BE2C (cell line): ENCODE data around the gene MUC5AC.
"Not testable (repeated sequence)": the region's sequence is repeated elsewhere in the genome, so short reads cannot be mapped to it uniquely, and the experiment has no call there.

Experiments
- DNase-seq: peaks from one replicate; pipeline ENCODE4 v3.0.0-alpha.2; 2020
- H3K27me3 ChIP-seq: fragments of 250-450 bp; sonication (Bioruptor Pico); 2 replicates; pipeline ENCODE4 v1.5.1; 2020; ENCODE audit warnings: mild to moderate bottlenecking
- H3K36me3 ChIP-seq: fragments of 250-450 bp; sonication (Bioruptor Pico); 2 replicates; pipeline ENCODE4 v1.5.1; 2020; ENCODE audit warnings: mild to moderate bottlenecking
- H3K4me1 ChIP-seq: fragments of 250-450 bp; sonication (Bioruptor Pico); 2 replicates; pipeline ENCODE4 v1.5.1; 2020
- H3K4me3 ChIP-seq: 2 replicates; pipeline ENCODE4 v1.5.1; 2011; ENCODE audit warnings: low read depth, low read length
- H3K9me3 ChIP-seq: fragments of 250-450 bp; sonication (Bioruptor Pico); 2 replicates; pipeline ENCODE4 v1.5.1; 2020
- CTCF ChIP-seq: IDR thresholded peaks from 2 replicates; pipeline ENCODE4 v1.5.1; 2012; ENCODE audit warnings: mild to moderate bottlenecking, low read depth, low read length

The MUC5AC gene

GRCh38 chr11:1151366-1152315, 6.1 kb upstream of the MUC5AC start:
- Histone ChIP-seq H3K36me3 (no peaks in the 10 kb centered on the region), H3K27me3 (no peaks in the 10 kb centered on the region), H3K4me3 (no peak overlapping the region), H3K9me3 (no peaks in the 10 kb centered on the region), H3K4me1 (no peaks in the 10 kb centered on the region)
- no peak for TF ChIP-seq CTCF
- DNase-seq, result no peak

GRCh38 chr11:1152316-1153104, 5.2 kb upstream of the MUC5AC start:
- no peak for DNase-seq
- no peak overlapping the region for H3K4me3 ChIP-seq
- H3K4me1 ChIP-seq, result no peaks in the 10 kb centered on the region
- no peaks in the 10 kb centered on the region for H3K27me3 ChIP-seq
- no peak for TF ChIP-seq CTCF
- no peaks in the 10 kb centered on the region for H3K36me3 ChIP-seq
- H3K9me3 ChIP-seq, result no peaks in the 10 kb centered on the region

- H3K4me1 ChIP-seq, result no peaks in the 10 kb centered on the region
- no peaks in the 10 kb centered on the region for H3K27me3 ChIP-seq
- H3K9me3 ChIP-seq, result no peaks in the 10 kb centered on the region
- no peak for TF ChIP-seq CTCF
- DNase-seq, result no peak
- H3K4me3 ChIP-seq, result no peak overlapping the region
- no peaks in the 10 kb centered on the region for H3K36me3 ChIP-seq
Measured at GRCh38 chr11:1153105-1153950, 4.4 kb upstream of the MUC5AC start.

- no peak for DNase-seq
- Histone ChIP-seq H3K27me3 (no peaks in the 10 kb centered on the region), H3K4me1 (no peaks in the 10 kb centered on the region)
Measured at GRCh38 chr11:1153951-1154493, 3.7 kb upstream of the MUC5AC start.

DNA sequence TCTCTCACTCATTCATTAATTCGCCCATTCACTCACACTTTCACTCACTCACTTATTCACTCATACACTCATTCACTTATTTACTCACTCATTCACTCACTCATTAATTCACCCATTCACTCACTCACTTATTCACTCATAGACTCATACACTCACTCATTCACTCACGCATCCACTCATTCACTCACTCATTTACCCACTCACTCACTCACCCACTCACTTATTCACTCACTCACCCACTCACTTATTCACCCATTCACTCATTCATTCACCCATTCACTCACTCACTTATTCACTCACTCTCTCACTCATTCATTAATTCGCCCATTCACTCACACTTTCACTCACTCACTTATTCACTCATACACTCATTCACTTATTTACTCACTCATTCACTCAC, 3.1 kb upstream of the MUC5AC start:
- H3K36me3 ChIP-seq, H3K4me1 ChIP-seq, H3K27me3 ChIP-seq, DNase-seq, H3K4me3 ChIP-seq, H3K9me3 ChIP-seq: not testable (repeated sequence)

More at GRCh38 chr11:1153951-1154493, 3.7 kb upstream of the MUC5AC start:
- no peak for TF ChIP-seq CTCF
- H3K9me3 ChIP-seq, result no peaks in the 10 kb centered on the region
- H3K36me3 ChIP-seq, result no peaks in the 10 kb centered on the region
- H3K4me3 ChIP-seq, result no peak overlapping the region

DNA sequence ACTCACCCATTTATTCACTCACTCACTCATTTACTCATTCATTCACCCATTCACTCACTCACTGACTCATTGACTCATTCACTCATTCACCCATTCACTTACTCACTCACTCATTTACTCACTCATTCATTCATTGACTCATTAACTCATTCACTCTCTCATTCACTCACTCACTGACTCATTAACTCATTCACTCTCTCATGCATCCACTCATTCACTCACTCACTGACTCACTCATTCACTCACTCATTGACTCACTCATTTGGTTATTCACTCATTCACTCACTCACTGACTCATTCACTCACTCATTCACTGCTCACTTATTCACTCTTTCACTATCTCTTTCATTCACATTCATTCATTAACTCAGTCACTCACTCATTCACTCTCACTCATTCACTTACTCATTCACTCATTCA, 2.5 kb upstream of the MUC5AC start:
- no peak for DNase-seq
- H3K36me3 ChIP-seq, result no peaks in the 10 kb centered on the region
- H3K4me3 ChIP-seq, result no peak overlapping the region
- TF ChIP-seq CTCF, result no peak
- no peaks in the 10 kb centered on the region for H3K9me3 ChIP-seq
- no peaks in the 10 kb centered on the region for H3K4me1 ChIP-seq
- no peaks in the 10 kb centered on the region for H3K27me3 ChIP-seq
